Fibroblast of lung (primary cell): Measurements from ENCODE around the gene SLC13A2. TPM values are rescaled to one million over a fixed set of nuclear protein-coding genes. Genes with fewer than 3 reads are reported as not detected.

Experiments
- DNase-seq, 2 donors: peaks; one replicate each; pipeline versions ENCODE4 v3.0.0 to v3.0.0-alpha.2; 2010; ENCODE audit warnings: low read depth in 2 of 2
- H2AFZ ChIP-seq: 2 replicates; pipeline ENCODE4 v1.5.1; 2012; ENCODE audit warnings: low read length, control low read depth, inconsistent platforms
- H3K27ac ChIP-seq: 2 replicates; pipeline ENCODE4 v1.5.1; 2011; ENCODE audit warnings: low read length, control low read depth; ENCODE audit not compliant: insufficient read depth
- H3K27me3 ChIP-seq: 2 replicates; pipeline ENCODE4 v1.5.1; 2011; ENCODE audit warnings: mild to moderate bottlenecking, low read length; ENCODE audit not compliant: control insufficient read depth, insufficient read depth
- H3K36me3 ChIP-seq: 2 replicates; pipeline ENCODE4 v1.5.1; 2011; ENCODE audit warnings: low read length; ENCODE audit not compliant: control insufficient read depth, insufficient read depth
- H3K4me1 ChIP-seq: 2 replicates; pipeline ENCODE4 v1.5.1; 2011; ENCODE audit warnings: low read length; ENCODE audit not compliant: control insufficient read depth, insufficient read depth; ENCODE audit errors: extremely low read depth
- H3K4me2 ChIP-seq: 2 replicates; pipeline ENCODE4 v1.5.1; 2011; ENCODE audit warnings: low read length, control low read depth; ENCODE audit not compliant: insufficient read depth; ENCODE audit errors: extremely low read depth
- H3K4me3 ChIP-seq, 4 experiments: fragments of 200-600 bp in 1 of 4; sonication (generic) in 1 of 4; replicated peaks in 1 of 4; 2 replicates each; pipeline ENCODE4 v1.5.1; 2011 to 2016; ENCODE audit warnings: low read length in 4 of 4, low read depth in 3 of 4, mild to moderate bottlenecking in 3 of 4, control low read depth in 2 of 4, inconsistent platforms in 1 of 4, mixed read lengths in 1 of 4; ENCODE audit not compliant: insufficient read depth in 1 of 4; ENCODE audit errors: control extremely low read depth in 1 of 4
- H3K79me2 ChIP-seq: 2 replicates; pipeline ENCODE4 v1.5.1; 2012; ENCODE audit warnings: mild to moderate bottlenecking, low read length, inconsistent platforms; ENCODE audit not compliant: control insufficient read depth, insufficient read depth
- H3K9ac ChIP-seq: 2 replicates; pipeline ENCODE4 v1.5.1; 2011; ENCODE audit warnings: mild to moderate bottlenecking, low read length, control low read depth; ENCODE audit not compliant: insufficient read depth
- H3K9me3 ChIP-seq: 2 replicates; pipeline ENCODE4 v1.5.1; 2012; ENCODE audit warnings: low read depth, low read length; ENCODE audit not compliant: control insufficient read depth, insufficient read depth
- H4K20me1 ChIP-seq: 2 replicates; pipeline ENCODE4 v1.5.1; 2011; ENCODE audit warnings: low read length; ENCODE audit not compliant: control insufficient read depth, insufficient read depth; ENCODE audit errors: extremely low read depth
- CTCF ChIP-seq, 2 donors: IDR thresholded peaks in 1 of 2; conservative IDR thresholded peaks in 1 of 2; 1 replicate in 1 of 2; 2 replicates in 1 of 2; pipeline ENCODE4 v1.5.1; 2011 to 2012; ENCODE audit warnings: low read length in 2 of 2, control low read depth in 1 of 2, inconsistent platforms in 1 of 2, low read depth in 1 of 2, mild to moderate bottlenecking in 1 of 2
- EZH2 ChIP-seq: IDR thresholded peaks from 2 replicates; pipeline ENCODE4 v1.5.1; 2012; ENCODE audit warnings: low read length, control low read depth, mild to moderate bottlenecking; ENCODE audit errors: missing control alignments
- polyA plus RNA-seq, 2 donors: library from polyadenylated mRNA; depleted of rRNA in 1 of 2; stranded (reverse) in 1 of 2; unstranded in 1 of 2; fragments of >200 nt; gene quantifications; 2 replicates each; pipeline ENCODE4 v1.2.1, GENCODE V29; 2011 to 2012; ENCODE audit warnings: missing spikeins in 1 of 2
- total RNA-seq: library from RNA; depleted of rRNA; stranded (reverse); fragments of >200 nt; gene quantifications from 2 replicates; pipeline ENCODE4 v1.2.1, GENCODE V29; 2014

Gene SLC13A2
- total and polyA plus RNA-seq, 2 donors (not counting 1 experiment from before 2014, with no cell fraction given), result not detected

GRCh38 chr17:28514561-28515002 lies 41.1 kb downstream of the SLC13A2 start:
- TF ChIP-seq EZH2 (no peak), CTCF (conservative IDR thresholded peaks at IDR 0.05 in 1 of 2, IDR thresholded peaks at IDR 0.05 in 1 of 2; ENCODE audit: low read depth in 1 of 2, low read length in 2 of 2) (no peak)
- H3K27me3 ChIP-seq, result peaks cover 6% of the 10 kb centered on the region
- H3K4me2 ChIP-seq, result no peak overlapping the region
- H3K9me3 ChIP-seq, result no peaks in the 10 kb centered on the region
- H3K36me3 ChIP-seq, result no peaks in the 10 kb centered on the region
- H2AFZ ChIP-seq, result no peak overlapping the region
- no peaks in the 10 kb centered on the region for H4K20me1 ChIP-seq
- no peak overlapping the region for H3K27ac ChIP-seq
- DNase-seq, result no peak
- H3K4me1 ChIP-seq, result no peaks in the 10 kb centered on the region
- H3K79me2 ChIP-seq, result no peaks in the 10 kb centered on the region
- no peak overlapping the region for H3K9ac ChIP-seq
- no peak overlapping the region for H3K4me3 ChIP-seq

GRCh38 chr17:28515518-28515917 lies 42.1 kb downstream of the SLC13A2 start:
- Histone ChIP-seq H3K4me3 (no peak overlapping the region), H3K79me2 (no peaks in the 10 kb centered on the region), H2AFZ (no peak overlapping the region), H3K9ac (no peak overlapping the region), H3K9me3 (no peaks in the 10 kb centered on the region), H3K27ac (no peak overlapping the region), H3K36me3 (no peaks in the 10 kb centered on the region), H3K27me3 (peaks cover 2% of the 10 kb centered on the region), H4K20me1 (no peaks in the 10 kb centered on the region), H3K4me1 (no peaks in the 10 kb centered on the region), H3K4me2 (no peak overlapping the region)
- TF ChIP-seq EZH2, result no peak
- no peak for TF ChIP-seq CTCF (conservative IDR thresholded peaks at IDR 0.05 in 1 of 2, IDR thresholded peaks at IDR 0.05 in 1 of 2; ENCODE audit: low read depth in 1 of 2, low read length in 2 of 2)
- no peak for DNase-seq

GRCh38 chr17:28518132-28518531 lies 44.7 kb downstream of the SLC13A2 start:
- no peak for TF ChIP-seq EZH2
- no peak for TF ChIP-seq CTCF (conservative IDR thresholded peaks at IDR 0.05 in 1 of 2, IDR thresholded peaks at IDR 0.05 in 1 of 2; ENCODE audit: low read depth in 1 of 2, low read length in 2 of 2)
- DNase-seq, result no peak
- H3K9me3 ChIP-seq, result no peaks in the 10 kb centered on the region

More at GRCh38 chr17:28518132-28518531, 44.7 kb downstream of the SLC13A2 start:
- no peaks in the 10 kb centered on the region for H3K36me3 ChIP-seq
- H4K20me1 ChIP-seq, result no peaks in the 10 kb centered on the region
- H2AFZ ChIP-seq, result no peak overlapping the region
- no peak overlapping the region for H3K27ac ChIP-seq
- no peaks in the 10 kb centered on the region for H3K27me3 ChIP-seq
- no peaks in the 10 kb centered on the region for H3K79me2 ChIP-seq
- H3K4me1 ChIP-seq, result no peaks in the 10 kb centered on the region
- H3K9ac ChIP-seq, result no peak overlapping the region
- no peak overlapping the region for H3K4me3 ChIP-seq
- H3K4me2 ChIP-seq, result no peak overlapping the region
